HCT116 (cell line): ENCODE measurements around the gene CCDC102B. TPM values are rescaled to one million over a fixed set of nuclear protein-coding genes. Genes with fewer than 3 reads are reported as not detected.

Experiments used
- ATAC-seq: fragments of 200-7000 bp; cut with Tn5 transposase; 2 replicates; pipeline ENCODE4 v1.9.1; 2020; ENCODE audit warnings: mild to moderate bottlenecking, moderate library complexity
- BruUV-seq: library from RNA; stranded (reverse); fragments of 400-500 nt; replicated peaks from 2 replicates; lab custom pipeline; 2021; lab: Mats Ljungman, UMichigan
- CTCF ChIA-PET: fragments of 300-600 bp; sonication (Branson Sonifier 250); formaldehyde crosslinking; loops from one replicate; lab custom pipeline; 2021; ENCODE audit warnings: antibody characterized with exemption; lab: Charles Lee
- POLR2A ChIA-PET: fragments of 300-600, 350-600 bp; sonication (Branson Sonifier 250); formaldehyde crosslinking; loops from one replicate; lab custom pipeline; 2021; ENCODE audit warnings: antibody characterized with exemption; lab: Charles Lee
- RAD21 ChIA-PET, 2 experiments: fragments of 300-600 bp; sonication (Branson Sonifier 250); formaldehyde crosslinking; loops; one replicate each; lab custom pipeline; 2023; ENCODE audit warnings: low total read pairs in 2 of 2; ENCODE audit not compliant: uncharacterized antibody in 2 of 2, unreplicated experiment in 2 of 2, low non-redundant PET in 1 of 2; lab: Charles Lee
- DNase-seq: peaks from one replicate; pipeline ENCODE4 v3.0.0-alpha.2; 2010; ENCODE audit warnings: low read depth, low spot score
- H2AFZ ChIP-seq: fragments of 200-600 bp; shearing (Covaris generic), sonication (generic); 2 replicates; pipeline ENCODE4 v1.6.1; 2017; ENCODE audit warnings: low read depth, mixed run types, mixed read lengths, antibody characterized with exemption, low read length; ENCODE audit not compliant: poor library complexity, severe bottlenecking
- H3K27ac ChIP-seq: 2 replicates; pipeline ENCODE4 v1.5.1; 2012; ENCODE audit warnings: low read depth, low read length
- H3K27me3 ChIP-seq: fragments of 200-600 bp; sonication (generic); 2 replicates; pipeline ENCODE4 v1.6.1; 2016; ENCODE audit warnings: mixed run types, low read length, mixed read lengths; ENCODE audit not compliant: insufficient read depth
- H3K36me3 ChIP-seq, 2 experiments: fragments of 200-500 bp in 1 of 2; fragments of 200-600 bp in 1 of 2; sonication (Bioruptor generic) in 1 of 2; sonication (generic) in 1 of 2; 2 replicates each; pipeline versions ENCODE4 v1.5.1 to v1.6.1; 2014 to 2016; ENCODE audit warnings: low read length in 2 of 2, inconsistent platforms in 1 of 2, mixed read lengths in 1 of 2, mixed run types in 1 of 2; ENCODE audit not compliant: insufficient read depth in 2 of 2, control insufficient read depth in 1 of 2
- H3K4me1 ChIP-seq, 2 experiments: fragments of 200-600 bp in 1 of 2; sonication (generic) in 1 of 2; 2 replicates each; pipeline versions ENCODE4 v1.5.1 to v1.6.1; 2012 to 2017; ENCODE audit warnings: low read length in 2 of 2, inconsistent platforms in 1 of 2, mild to moderate bottlenecking in 1 of 2, mixed read lengths in 1 of 2, mixed run types in 1 of 2, moderate library complexity in 1 of 2; ENCODE audit not compliant: insufficient read depth in 2 of 2, control insufficient read depth in 1 of 2
- H3K4me2 ChIP-seq: fragments of 200-600 bp; sonication (generic); 2 replicates; pipeline ENCODE4 v1.6.1; 2017; ENCODE audit warnings: mixed run types, low read length, mixed read lengths
- H3K4me3 ChIP-seq, 2 experiments: fragments of 200-600 bp in 1 of 2; sonication (generic) in 1 of 2; replicated peaks in 1 of 2; 2 replicates each; pipeline ENCODE4 v1.5.1; 2011 to 2016; ENCODE audit warnings: low read length in 2 of 2, control low read depth in 1 of 2, low read depth in 1 of 2, mild to moderate bottlenecking in 1 of 2, mixed read lengths in 1 of 2, mixed run types in 1 of 2
- H3K79me2 ChIP-seq: fragments of 200-600 bp; sonication (generic); 2 replicates; pipeline ENCODE4 v1.6.1; 2017; ENCODE audit warnings: mild to moderate bottlenecking, mixed run types, low read length, moderate library complexity, mixed read lengths; ENCODE audit not compliant: insufficient read depth
- H3K9ac ChIP-seq: fragments of 200-600 bp; sonication (generic); 2 replicates; pipeline ENCODE4 v1.6.1; 2016; ENCODE audit warnings: low read length, mixed read lengths
- H3K9me2 ChIP-seq: fragments of 200-600 bp; sonication (generic), shearing (Covaris generic); 2 replicates; pipeline ENCODE4 v1.6.1; 2017; ENCODE audit warnings: mixed run types, mild to moderate bottlenecking, moderate library complexity; ENCODE audit not compliant: insufficient read depth
- H3K9me3 ChIP-seq, 2 experiments: fragments of 200-500 bp in 1 of 2; fragments of 200-600 bp in 1 of 2; sonication (Bioruptor generic) in 1 of 2; sonication (generic) in 1 of 2; 2 replicates each; pipeline ENCODE4 v1.6.1; 2014 to 2017; ENCODE audit warnings: low read length in 2 of 2, mixed read lengths in 2 of 2, inconsistent platforms in 1 of 2, low read depth in 1 of 2, mild to moderate bottlenecking in 1 of 2, mixed run types in 1 of 2, moderate library complexity in 1 of 2; ENCODE audit not compliant: control insufficient read depth in 1 of 2, insufficient read depth in 1 of 2
- H4K20me1 ChIP-seq: fragments of 200-600 bp; sonication (generic), shearing (Covaris generic); 2 replicates; pipeline ENCODE4 v1.6.1; 2017; ENCODE audit warnings: mixed run types, mild to moderate bottlenecking, moderate library complexity; ENCODE audit not compliant: insufficient read depth
- CBX3 ChIP-seq: IDR thresholded peaks from 2 replicates; pipeline ENCODE4 v1.6.1; 2012; ENCODE audit warnings: low read depth
- CEBPB ChIP-seq: IDR thresholded peaks from 2 replicates; pipeline ENCODE4 v1.6.1; 2012; ENCODE audit warnings: low read depth
- JUND ChIP-seq: IDR thresholded peaks from 2 replicates; pipeline ENCODE4 v1.6.1; 2012
- POLR2A ChIP-seq: IDR thresholded peaks from 2 replicates; pipeline ENCODE4 v1.7.0; 2011; ENCODE audit warnings: borderline replicate concordance; ENCODE audit not compliant: insufficient read depth, insufficient read length; ENCODE audit errors: extremely low read depth
- POLR2AphosphoS5 ChIP-seq: IDR thresholded peaks from 2 replicates; pipeline ENCODE4 v1.6.1; 2011; ENCODE audit warnings: mild to moderate bottlenecking, low read depth, low read length, moderate library complexity
- RAD21 ChIP-seq: IDR thresholded peaks from 2 replicates; pipeline ENCODE4 v1.6.1; 2012; ENCODE audit warnings: low read depth, mild to moderate bottlenecking
- SRF ChIP-seq: IDR thresholded peaks from 2 replicates; pipeline ENCODE4 v1.6.1; 2012; ENCODE audit warnings: low read depth
- TCF7L2 ChIP-seq: IDR thresholded peaks from 2 replicates; pipeline ENCODE4 v1.7.0; 2011; ENCODE audit warnings: borderline replicate concordance, inconsistent platforms; ENCODE audit not compliant: insufficient read depth, insufficient read length; ENCODE audit errors: extremely low read depth
- YY1 ChIP-seq: IDR thresholded peaks from 2 replicates; pipeline ENCODE4 v1.6.1; 2011; ENCODE audit warnings: low read length, low read depth, moderate library complexity, mild to moderate bottlenecking; ENCODE audit not compliant: insufficient replicate concordance; ENCODE audit errors: extremely low read depth
- ZFX ChIP-seq: fragments of 450-650 bp; IDR thresholded peaks from 2 replicates; pipeline ENCODE4 v1.6.1; 2017
- intact Hi-C: fragments of 100-400 bp; cut with micrococcal nuclease; formaldehyde crosslinking; loops from 2 replicates; pipeline ENCODE4 v1.10.0; 2022
- total RNA-seq: library from RNA; stranded (reverse); gene quantifications from one replicate; pipeline ENCODE4 v1.2.1, GENCODE V29; 2021; ENCODE audit not compliant: unreplicated experiment
- TF ChIP-seq, protein P1 (sequence below): IDR thresholded peaks from 2 replicates; pipeline ENCODE4 v1.6.1; 2012; ENCODE audit warnings: low read depth
- TF ChIP-seq, protein P2 (sequence below): IDR thresholded peaks from 2 replicates; pipeline ENCODE4 v1.6.1; 2012
- TF ChIP-seq, protein P3 (sequence below): IDR thresholded peaks from 2 replicates; pipeline ENCODE4 v1.6.1; 2012

Gene CCDC102B
- total RNA-seq, 1 experiment from 2014 or later: 1.9 TPM

DNA sequence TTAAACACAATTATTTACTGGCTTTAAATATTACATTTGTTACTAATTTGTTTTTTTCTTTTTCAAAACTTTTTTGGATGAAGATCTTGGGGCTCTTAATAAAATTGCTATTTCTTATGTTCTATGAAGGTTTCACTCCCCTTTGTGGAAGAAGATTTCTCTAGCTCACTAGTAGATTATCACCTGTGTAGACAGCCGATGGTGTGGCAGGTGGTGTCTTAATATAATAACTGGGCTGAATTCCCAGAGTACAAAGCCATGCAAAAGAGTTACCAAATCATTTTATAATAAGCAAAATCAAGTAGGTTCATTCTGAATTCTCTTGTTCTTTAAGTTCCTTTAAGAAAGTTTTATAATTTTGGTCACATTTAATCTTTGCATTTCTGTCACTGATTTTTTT, 233.7 kb downstream of the CCDC102B start:
- Histone ChIP-seq H3K36me3 (no peaks in the 10 kb centered on the region), H3K9ac (no peak overlapping the region), H3K9me3 (no peaks in the 10 kb centered on the region), H3K27ac (no peak overlapping the region), H3K27me3 (no peaks in the 10 kb centered on the region), H3K79me2 (no peaks in the 10 kb centered on the region), H3K4me1 (no peaks in the 10 kb centered on the region), H3K4me3 (no peak overlapping the region), H3K9me2 (no peaks in the 10 kb centered on the region), H3K4me2 (no peak overlapping the region), H2AFZ (no peak overlapping the region), H4K20me1 (no peaks in the 10 kb centered on the region)
- TF ChIP-seq, protein P1, sequence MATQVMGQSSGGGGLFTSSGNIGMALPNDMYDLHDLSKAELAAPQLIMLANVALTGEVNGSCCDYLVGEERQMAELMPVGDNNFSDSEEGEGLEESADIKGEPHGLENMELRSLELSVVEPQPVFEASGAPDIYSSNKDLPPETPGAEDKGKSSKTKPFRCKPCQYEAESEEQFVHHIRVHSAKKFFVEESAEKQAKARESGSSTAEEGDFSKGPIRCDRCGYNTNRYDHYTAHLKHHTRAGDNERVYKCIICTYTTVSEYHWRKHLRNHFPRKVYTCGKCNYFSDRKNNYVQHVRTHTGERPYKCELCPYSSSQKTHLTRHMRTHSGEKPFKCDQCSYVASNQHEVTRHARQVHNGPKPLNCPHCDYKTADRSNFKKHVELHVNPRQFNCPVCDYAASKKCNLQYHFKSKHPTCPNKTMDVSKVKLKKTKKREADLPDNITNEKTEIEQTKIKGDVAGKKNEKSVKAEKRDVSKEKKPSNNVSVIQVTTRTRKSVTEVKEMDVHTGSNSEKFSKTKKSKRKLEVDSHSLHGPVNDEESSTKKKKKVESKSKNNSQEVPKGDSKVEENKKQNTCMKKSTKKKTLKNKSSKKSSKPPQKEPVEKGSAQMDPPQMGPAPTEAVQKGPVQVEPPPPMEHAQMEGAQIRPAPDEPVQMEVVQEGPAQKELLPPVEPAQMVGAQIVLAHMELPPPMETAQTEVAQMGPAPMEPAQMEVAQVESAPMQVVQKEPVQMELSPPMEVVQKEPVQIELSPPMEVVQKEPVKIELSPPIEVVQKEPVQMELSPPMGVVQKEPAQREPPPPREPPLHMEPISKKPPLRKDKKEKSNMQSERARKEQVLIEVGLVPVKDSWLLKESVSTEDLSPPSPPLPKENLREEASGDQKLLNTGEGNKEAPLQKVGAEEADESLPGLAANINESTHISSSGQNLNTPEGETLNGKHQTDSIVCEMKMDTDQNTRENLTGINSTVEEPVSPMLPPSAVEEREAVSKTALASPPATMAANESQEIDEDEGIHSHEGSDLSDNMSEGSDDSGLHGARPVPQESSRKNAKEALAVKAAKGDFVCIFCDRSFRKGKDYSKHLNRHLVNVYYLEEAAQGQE: no peak
- TF ChIP-seq CBX3: no peak
- TF ChIP-seq RAD21: no peak
- TF ChIP-seq, protein P2, sequence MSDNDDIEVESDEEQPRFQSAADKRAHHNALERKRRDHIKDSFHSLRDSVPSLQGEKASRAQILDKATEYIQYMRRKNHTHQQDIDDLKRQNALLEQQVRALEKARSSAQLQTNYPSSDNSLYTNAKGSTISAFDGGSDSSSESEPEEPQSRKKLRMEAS: no peak
- no peak for TF ChIP-seq SRF
- no peak for TF ChIP-seq ZFX
- TF ChIP-seq TCF7L2: no peak
- TF ChIP-seq, protein P3, sequence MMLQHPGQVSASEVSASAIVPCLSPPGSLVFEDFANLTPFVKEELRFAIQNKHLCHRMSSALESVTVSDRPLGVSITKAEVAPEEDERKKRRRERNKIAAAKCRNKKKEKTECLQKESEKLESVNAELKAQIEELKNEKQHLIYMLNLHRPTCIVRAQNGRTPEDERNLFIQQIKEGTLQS: no peak
- TF ChIP-seq JUND: no peak
- TF ChIP-seq POLR2AphosphoS5: no peak
- no peak for TF ChIP-seq CEBPB
- no peak for TF ChIP-seq POLR2A
- TF ChIP-seq YY1: no peak
- no peak for ATAC-seq
- ChIA-PET POLR2A (no interaction called here), RAD21 (no interaction called here), CTCF (no interaction called here)
- intact Hi-C loops: no loop called here
- DNase-seq: no peak
- BruUV-seq: no TSS peak
